Small intestine (tissue), 7 donors: ENCODE results near the gene TNFSF12. TPM values are rescaled to one million over a fixed set of nuclear protein-coding genes. Genes with fewer than 3 reads are reported as not detected.

ENCODE experiments used
- DNase-seq, 2 donors: peaks; one replicate each; pipeline versions ENCODE4 v3.0.0 to v3.0.0-alpha.2; 2013
- FAIRE-seq: peaks from 2 replicates; lab custom pipeline; 2012; peaks lifted over from hg19 to GRCh38; lab: Jason Lieb, UNC
- H3K27ac ChIP-seq, 3 donors: one replicate each; pipeline ENCODE4 v1.5.1; 2013; ENCODE audit warnings: low read length in 2 of 3, mild to moderate bottlenecking in 2 of 3, control low read depth in 1 of 3, inconsistent platforms in 1 of 3, low read depth in 1 of 3, moderate library complexity in 1 of 3
- H3K27me3 ChIP-seq, 3 donors: one replicate each; pipeline ENCODE4 v1.6.1; 2013; ENCODE audit warnings: low read length in 3 of 3, inconsistent platforms in 1 of 3; ENCODE audit not compliant: control insufficient read depth in 3 of 3, insufficient read depth in 3 of 3
- H3K36me3 ChIP-seq, 3 donors: one replicate each; pipeline ENCODE4 v1.6.1; 2013; ENCODE audit warnings: low read length in 3 of 3, inconsistent platforms in 1 of 3, low read depth in 1 of 3, mild to moderate bottlenecking in 1 of 3, moderate library complexity in 1 of 3; ENCODE audit not compliant: control insufficient read depth in 3 of 3, insufficient read depth in 2 of 3
- H3K4me1 ChIP-seq, 3 donors: one replicate each; pipeline ENCODE4 v1.6.1; 2013; ENCODE audit warnings: low read length in 2 of 3, inconsistent platforms in 1 of 3, low read depth in 1 of 3, mild to moderate bottlenecking in 1 of 3, moderate library complexity in 1 of 3; ENCODE audit not compliant: control insufficient read depth in 3 of 3, insufficient read depth in 2 of 3
- H3K4me3 ChIP-seq, 3 donors: one replicate each; pipeline ENCODE4 v1.5.1; 2013; ENCODE audit warnings: low read length in 3 of 3, control low read depth in 1 of 3, inconsistent platforms in 1 of 3, low read depth in 1 of 3, mild to moderate bottlenecking in 1 of 3, moderate library complexity in 1 of 3
- H3K9me3 ChIP-seq, 2 donors: one replicate each; pipeline ENCODE4 v1.6.1; 2013; ENCODE audit warnings: low read depth in 1 of 2, low read length in 1 of 2; ENCODE audit not compliant: control insufficient read depth in 2 of 2, insufficient read depth in 1 of 2
- WGBS, 3 donors: extraction: QIAGEN DNeasy Blood & Tissue Kit; methylation state at CpG; one replicate each; pipeline ENCODE4 v1.1.7; 2013; 5-methylcytosine and 5-hydroxymethylcytosine counted together
- polyA plus RNA-seq, 4 donors: library from polyadenylated mRNA; stranded (reverse) in 3 of 4; unstranded in 1 of 4; fragments of 200-250 nt in 3 of 4; fragments of 120-200 nt in 1 of 4; gene quantifications; one replicate each; pipeline versions ENCODE4 v1.2.1 to v1.2.3, GENCODE V29; 2013
- donor health status: healthy with polysubstance abuse.
- donor health status: control.
- donor health status: control.
- donor health status: Bipolar disorder and iron deficiency.
- donor health status: healthy.

The TNFSF12 gene
- polyA plus RNA-seq, 4 donors, result 8.1 to 31.1 (median 22.1) TPM

GRCh38 chr17:7575481-7575883 lies 26.6 kb downstream of the TNFSF12 start:
- WGBS, 3 donors, result 35 to 88% (median 47%) methylated on average over 1 of the region's 1 CpG
- peak overlapping the region in 1 of 3 donors; percentile 100 for H3K4me3 ChIP-seq
- DNase-seq (no peak), FAIRE-seq (no peak)
- H3K4me1 ChIP-seq, result peaks cover 3 to 54% (median 9%) of the 10 kb centered on the region in 3 donors
- H3K27ac ChIP-seq, result peak overlapping the region in 2 of 3 donors; percentile 22 to 99
- no peaks in the 10 kb centered on the region for H3K27me3 ChIP-seq
- peaks cover 14 to 87% (median 22%) of the 10 kb centered on the region in 3 donors for H3K36me3 ChIP-seq
- no peaks in the 10 kb centered on the region for H3K9me3 ChIP-seq

GRCh38 chr17:7575959-7576358 lies 27.1 kb downstream of the TNFSF12 start:
- Histone ChIP-seq H3K27me3 (no peaks in the 10 kb centered on the region), H3K36me3 (peaks cover 14 to 87% (median 19%) of the 10 kb centered on the region in 3 donors), H3K27ac (peak overlapping the region in 2 of 3 donors; percentile 22 to 99), H3K4me1 (peaks cover 3 to 58% (median 9%) of the 10 kb centered on the region in 3 donors), H3K9me3 (no peaks in the 10 kb centered on the region), H3K4me3 (no peak overlapping the region)
- FAIRE-seq, result no peak
- DNase-seq, result no peak
- WGBS, 3 donors, result 56 to 63% (median 62%) methylated on average over 7 of the region's 7 CpGs

- FAIRE-seq, result no peak
- Histone ChIP-seq H3K9me3 (no peaks in the 10 kb centered on the region), H3K4me3 (no peak overlapping the region), H3K4me1 (peaks cover 3 to 62% (median 9%) of the 10 kb centered on the region in 3 donors), H3K27ac (peak overlapping the region in 2 of 3 donors; percentile 42 to 97), H3K36me3 (peaks cover 14 to 87% (median 19%) of the 10 kb centered on the region in 3 donors), H3K27me3 (no peaks in the 10 kb centered on the region)
- WGBS, 3 donors, result 72 to 76% (median 76%) methylated on average over 14 of the region's 14 CpGs
- DNase-seq, result no peak
Measured at GRCh38 chr17:7576432-7576937, 27.6 kb downstream of the TNFSF12 start.

- FAIRE-seq (no peak), DNase-seq (no peak)
- H3K4me1 ChIP-seq, result peaks cover 3 to 65% (median 9%) of the 10 kb centered on the region in 3 donors
- no peaks in the 10 kb centered on the region for H3K27me3 ChIP-seq
- H3K27ac ChIP-seq, result peak overlapping the region; percentile 19 to 97 (median 38)
- H3K9me3 ChIP-seq, result no peaks in the 10 kb centered on the region
- 71 to 73% (median 71%) methylated on average over 17 of the region's 17 CpGs for WGBS, 3 donors
- no peak overlapping the region for H3K4me3 ChIP-seq
- H3K36me3 ChIP-seq, result peaks cover 14 to 93% (median 19%) of the 10 kb centered on the region in 3 donors
Measured at GRCh38 chr17:7577327-7578199, 28.7 kb downstream of the TNFSF12 start.

- Histone ChIP-seq H3K27ac (peak within 1 kb of the TSS; percentile 95 to 97 (median 97)), H3K4me3 (peak within 1 kb of the TSS in 2 of 3 donors; percentile 67 to 69), H3K27me3 (no peaks in the 10 kb centered on the region), H3K9me3 (peaks cover 0 to 6% of the 10 kb centered on the region in 2 donors), H3K36me3 (peaks cover 13 to 86% (median 19%) of the 10 kb centered on the region in 3 donors), H3K4me1 (peaks cover 3 to 71% (median 16%) of the 10 kb centered on the region in 3 donors)
- DNase-seq (peak; percentile 96 to 98), FAIRE-seq (no peak)
- 3 to 10% (median 9%) methylated on average over 6 to 7 of the region's 7 CpGs for WGBS, 3 donors
Measured at GRCh38 chr17:7579001-7579833, 30.4 kb downstream of the TNFSF12 start, which contains the start of gene CD68. Gene CD68 (plus strand): TSS chr17:7579638. CDS start chr17:7579678, 40 bp downstream.

- 28 to 54% (median 35%) methylated on average over 12 of the region's 12 CpGs for whole genome bisulfite sequencing, 3 donors
- peaks cover 10 to 78% (median 19%) of the 10 kb centered on the region in 3 donors for H3K36me3 ChIP-seq
- peaks cover 3 to 66% (median 18%) of the 10 kb centered on the region in 3 donors for H3K4me1 ChIP-seq
- peak overlapping the region; percentile 95 to 97 (median 97) for H3K27ac ChIP-seq
- no peak for FAIRE-seq
- peaks cover 0 to 6% of the 10 kb centered on the region in 2 donors for H3K9me3 ChIP-seq
- no peaks in the 10 kb centered on the region for H3K27me3 ChIP-seq
- DNase-seq, result peak; percentile 27 to 49
- peak overlapping the region in 2 of 3 donors; percentile 67 to 69 for H3K4me3 ChIP-seq
Measured at GRCh38 chr17:7579834-7580603, 31.2 kb downstream of the TNFSF12 start.

GRCh38 chr17:7580604-7581575 lies 32.0 kb downstream of the TNFSF12 start:
- Histone ChIP-seq H3K9me3 (peaks cover 0 to 6% of the 10 kb centered on the region in 2 donors), H3K27ac (peak overlapping the region; percentile 95 to 97 (median 97)), H3K36me3 (peaks cover 10 to 78% (median 19%) of the 10 kb centered on the region in 3 donors), H3K4me1 (peaks cover 3 to 60% (median 11%) of the 10 kb centered on the region in 3 donors), H3K4me3 (peak overlapping the region in 2 of 3 donors; percentile 67 to 69), H3K27me3 (no peaks in the 10 kb centered on the region)
- no peak for FAIRE-seq
- peak in 1 of 2 donors; percentile 26 for DNase-seq
- 66 to 79% (median 71%) methylated on average over 23 of the region's 23 CpGs for WGBS, 3 donors
